Measurements from ENCODE around the gene LNX1. TPM values are rescaled to one million over a fixed set of nuclear protein-coding genes. Genes with fewer than 3 reads are reported as not detected.

LNX1 gene
- total and polyA plus RNA-seq, 2 of the 8 experiments (the other 6 are each of a cell fraction or from before 2014, with no cell fraction given) = 2.7 to 3.8 TPM

DNA sequence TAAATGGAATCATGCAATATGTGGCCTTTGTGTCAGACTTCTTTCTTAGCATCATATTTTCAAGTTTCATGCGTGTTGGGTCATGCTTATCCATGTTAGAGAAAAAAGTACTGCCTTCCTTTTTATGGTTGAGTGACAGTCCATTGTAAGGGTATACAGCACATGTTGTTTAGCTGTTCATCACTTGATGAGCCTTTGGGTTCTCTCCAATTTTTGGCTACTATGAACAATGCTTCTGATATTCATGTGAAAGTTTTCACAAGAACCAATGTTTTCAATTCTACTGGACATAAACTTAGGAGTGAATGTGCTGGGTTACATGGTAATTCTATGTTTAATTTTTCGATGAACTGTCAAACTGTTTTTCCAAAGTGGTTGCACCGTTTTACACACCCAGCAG lies 28.1 kb upstream of the LNX1 start:
- Histone ChIP-seq H4K91ac (replicated peaks; ENCODE audit: insufficient read length, low read length) (no peak overlapping the region), H3K23ac (ENCODE audit: insufficient read length) (no peak overlapping the region), H2BK12ac (ENCODE audit: low read depth, low read length) (no peak overlapping the region), H4K8ac (ENCODE audit: extremely low read depth, insufficient read depth, low read length) (no peak overlapping the region), H3K4ac (replicated peaks; ENCODE audit: insufficient read length, low read depth, low read length) (no peak overlapping the region), H3K79me2 (ENCODE audit: control insufficient read depth in 1 of 2, insufficient read depth in 2 of 2, low read length in 2 of 2) (no peaks in the 10 kb centered on the region), H4K20me1 (replicated peaks in 1 of 2; ENCODE audit: control insufficient read depth in 1 of 2, insufficient read depth in 2 of 2, low read length in 2 of 2) (no peaks in the 10 kb centered on the region), H3K14ac (ENCODE audit: insufficient read length) (no peak overlapping the region), H3K4me3 (ENCODE audit: extremely low read depth in 1 of 4, insufficient read depth in 2 of 4, low read depth in 3 of 4, low read length in 4 of 4) (no peak overlapping the region), H3K9me3 (ENCODE audit: insufficient read depth in 2 of 2, low read depth in 1 of 2, low read length in 1 of 2) (no peaks in the 10 kb centered on the region), H3K4me1 (replicated peaks in 1 of 4; ENCODE audit: control insufficient read depth in 3 of 4, insufficient read depth in 4 of 4, low read length in 3 of 4) (no peaks in the 10 kb centered on the region), H3K56ac (replicated peaks; ENCODE audit: insufficient read length, low read depth, low read length) (no peak overlapping the region), H2BK5ac (ENCODE audit: low read depth, low read length) (no peak overlapping the region), H3K36me3 (ENCODE audit: control insufficient read depth in 2 of 4, insufficient read depth in 4 of 4, low read length in 3 of 4) (no peaks in the 10 kb centered on the region), H2BK15ac (ENCODE audit: low read length) (no peak overlapping the region), H3K9ac (replicated peaks in 1 of 4; ENCODE audit: extremely low read depth in 1 of 4, low read depth in 3 of 4, low read length in 3 of 4) (no peak overlapping the region), H3K18ac (ENCODE audit: extremely low read depth, low read length) (no peak overlapping the region), H3K27ac (ENCODE audit: low read depth, low read length) (no peak overlapping the region), H2AK5ac (ENCODE audit: low read depth, low read length) (no peak overlapping the region), H3K27me3 (replicated peaks in 1 of 4; ENCODE audit: control insufficient read depth in 3 of 4, extremely low read depth in 1 of 4, insufficient read depth in 3 of 4, low read length in 3 of 4) (no peaks in the 10 kb centered on the region), H2AFZ (ENCODE audit: low read length) (no peak overlapping the region), H3K4me2 (ENCODE audit: insufficient read depth in 1 of 2, low read depth in 2 of 2, low read length in 2 of 2) (no peak overlapping the region), H2BK20ac (ENCODE audit: low read length) (no peak overlapping the region), H3K23me2 (ENCODE audit: low read depth, low read length) (no peaks in the 10 kb centered on the region; the same call in 1 of the 2 replicates), H3K79me1 (ENCODE audit: low read depth, low read length) (no peaks in the 10 kb centered on the region), H2BK120ac (replicated peaks; ENCODE audit: low read depth, low read length) (no peak overlapping the region), H4K5ac (ENCODE audit: insufficient read length, low read depth, low read length) (no peak overlapping the region)
- CTCF ChIA-PET (ENCODE audit: partially characterized antibody) = interaction anchor here (3.5 kb wide), 1 partner anchor 17 kb away, joined by 18 read pairs; no protein-coding TSS in a partner anchor
- no peak for DNase-seq (ENCODE audit: low read depth in 1 of 2, low spot score in 2 of 2)
- 93% methylated on average over 3 of the region's 3 CpGs; no CpG with 5 or more reads in 1 of the 2 experiments for WGBS, 2 experiments (ENCODE audit: extremely low coverage in 1 of 2, insufficient coverage in 1 of 2, insufficient read length in 1 of 2, insufficient replicate concordance in 2 of 2, low coverage in 1 of 2, low lambda C conversion rate in 2 of 2, missing lambda C conversion rate in 1 of 2)
- no peak for FAIRE-seq
- POLR2A ChIA-PET (ENCODE audit: partially characterized antibody) = no interaction called here
- TF ChIP-seq EZH2 (IDR thresholded peaks at IDR 0.05; ENCODE audit: low read depth, low read length, severe bottlenecking) (no peak), CBX8 (IDR thresholded peaks at IDR 0.05; ENCODE audit: borderline replicate concordance, low read depth, low read length) (no peak), TBP (IDR thresholded peaks at IDR 0.05; ENCODE audit: low read depth, low read length) (no peak), USF2 (IDR thresholded peaks at IDR 0.05; ENCODE audit: low read length) (no peak), TEAD4 (IDR thresholded peaks at IDR 0.05; ENCODE audit: low read depth, low read length) (no peak), EP300 (IDR thresholded peaks at IDR 0.05; ENCODE audit: borderline replicate concordance in 1 of 2, low read depth in 2 of 2, low read length in 2 of 2) (no peak), MAX (IDR thresholded peaks at IDR 0.05) (no peak), CREB1 (IDR thresholded peaks at IDR 0.05) (no peak), RFX5 (IDR thresholded peaks at IDR 0.05; ENCODE audit: borderline replicate concordance, low read depth, low read length) (no peak), EGR1 (IDR thresholded peaks at IDR 0.05; ENCODE audit: borderline replicate concordance, low read depth, low read length) (no peak), POU5F1 (IDR thresholded peaks at IDR 0.05; ENCODE audit: low read depth, low read length) (no peak), SIX5 (IDR thresholded peaks at IDR 0.05; ENCODE audit: low read depth, low read length) (no peak), RAD21 (IDR thresholded peaks at IDR 0.05 in 1 of 2, conservative IDR thresholded peaks at IDR 0.05 in 1 of 2; ENCODE audit: low read depth in 2 of 2, low read length in 2 of 2) (no peak)

Measured in H1 (cell line).